Thymus (tissue), 11 donors: ENCODE results near the gene MCAT. TPM values are rescaled to one million over a fixed set of nuclear protein-coding genes. Genes with fewer than 3 reads are reported as not detected.

Source experiments
- DNase-seq, 9 donors: peaks; one replicate each; pipeline ENCODE4 v3.0.0-alpha.2; 2013; ENCODE audit warnings: low spot score in 9 of 9, low read depth in 6 of 9, missing footprints in 1 of 9
- H3K27ac ChIP-seq, 2 donors: one replicate each; pipeline ENCODE4 v1.5.1; 2013; ENCODE audit warnings: control low read depth in 1 of 2, low read depth in 1 of 2, low read length in 1 of 2, mild to moderate bottlenecking in 1 of 2, moderate library complexity in 1 of 2
- H3K27me3 ChIP-seq, 2 donors: one replicate each; pipeline ENCODE4 v1.5.1; 2013; ENCODE audit warnings: low read length in 1 of 2; ENCODE audit not compliant: control insufficient read depth in 2 of 2, insufficient read depth in 1 of 2
- H3K36me3 ChIP-seq, 2 donors: one replicate each; pipeline ENCODE4 v1.5.1; 2013; ENCODE audit warnings: low read length in 1 of 2, mild to moderate bottlenecking in 1 of 2, moderate library complexity in 1 of 2; ENCODE audit not compliant: control insufficient read depth in 2 of 2, insufficient read depth in 2 of 2
- H3K4me1 ChIP-seq, 2 donors: one replicate each; pipeline ENCODE4 v1.5.1; 2013; ENCODE audit warnings: low read length in 2 of 2; ENCODE audit not compliant: control insufficient read depth in 2 of 2, insufficient read depth in 2 of 2
- H3K4me3 ChIP-seq, 2 donors: one replicate each; pipeline ENCODE4 v1.5.1; 2013; ENCODE audit warnings: low read length in 2 of 2, control low read depth in 1 of 2, mild to moderate bottlenecking in 1 of 2
- H3K9me3 ChIP-seq, 2 donors: one replicate each; pipeline ENCODE4 v1.5.1; 2013; ENCODE audit warnings: low read length in 1 of 2, mild to moderate bottlenecking in 1 of 2; ENCODE audit not compliant: control insufficient read depth in 2 of 2, insufficient read depth in 1 of 2
- WGBS: extraction: QIAGEN DNeasy Blood & Tissue Kit; methylation state at CpG from one replicate; pipeline ENCODE4 v1.1.7; 2013; 5-methylcytosine and 5-hydroxymethylcytosine counted together
- polyA plus RNA-seq: library from polyadenylated mRNA; stranded (reverse); fragments of 200-250 nt; gene quantifications from one replicate; pipeline ENCODE4 v1.2.3, GENCODE V29; 2013
- total RNA-seq: library from RNA; stranded (reverse); fragments of 120-200 nt; gene quantifications from one replicate; pipeline ENCODE4 v1.2.4, GENCODE V29; 2013
- donor health status: healthy.

MCAT gene
- total and polyA plus RNA-seq, 2 donors: 11.7 to 12.3 TPM

GRCh38 chr22:43127166-43127908 is 15.9 kb downstream of the MCAT start:
- Histone ChIP-seq H3K27me3 (no peaks in the 10 kb centered on the region), H3K9me3 (peaks cover 0 to 4% of the 10 kb centered on the region in 2 donors), H3K27ac (peak overlapping the region in 1 of 2 donors; percentile 57), H3K4me3 (no peak overlapping the region), H3K4me1 (peaks cover 22 to 51% of the 10 kb centered on the region in 2 donors), H3K36me3 (peaks cover 5 to 13% of the 10 kb centered on the region in 2 donors)
- peak in 1 of 9 donors; percentile 44 for DNase-seq
- 91% methylated on average over 17 of the region's 17 CpGs for whole genome bisulfite sequencing

- Histone ChIP-seq H3K4me1 (peaks cover 22 to 53% of the 10 kb centered on the region in 2 donors), H3K4me3 (no peak overlapping the region), H3K27ac (no peak overlapping the region), H3K27me3 (no peaks in the 10 kb centered on the region), H3K36me3 (peaks cover 0 to 6% of the 10 kb centered on the region in 2 donors), H3K9me3 (peaks cover 0 to 4% of the 10 kb centered on the region in 2 donors)
- no peak for DNase-seq
- 86% methylated on average over 5 of the region's 5 CpGs for WGBS
Measured at GRCh38 chr22:43126501-43127165, 16.6 kb downstream of the MCAT start.

GRCh38 chr22:43118953-43119458 is 24.2 kb downstream of the MCAT start:
- WGBS: 88% methylated on average over 7 of the region's 7 CpGs
- peaks cover 0 to 21% of the 10 kb centered on the region in 2 donors for H3K4me1 ChIP-seq
- no peak overlapping the region for H3K27ac ChIP-seq
- H3K9me3 ChIP-seq: peaks cover 0 to 4% of the 10 kb centered on the region in 2 donors
- DNase-seq: no peak
- H3K36me3 ChIP-seq: no peaks in the 10 kb centered on the region
- no peak overlapping the region for H3K4me3 ChIP-seq
- no peaks in the 10 kb centered on the region for H3K27me3 ChIP-seq

GRCh38 chr22:43118024-43118849 is 25.0 kb downstream of the MCAT start:
- no peak overlapping the region for H3K4me3 ChIP-seq
- H3K4me1 ChIP-seq: peaks cover 0 to 21% of the 10 kb centered on the region in 2 donors
- H3K9me3 ChIP-seq: peaks cover 0 to 4% of the 10 kb centered on the region in 2 donors
- no peak overlapping the region for H3K27ac ChIP-seq
- H3K27me3 ChIP-seq: no peaks in the 10 kb centered on the region
- WGBS: 93% methylated on average over 21 of the region's 21 CpGs
- no peak for DNase-seq
- H3K36me3 ChIP-seq: no peaks in the 10 kb centered on the region

GRCh38 chr22:43116932-43117331 is 26.3 kb downstream of the MCAT start:
- Histone ChIP-seq H3K36me3 (no peaks in the 10 kb centered on the region), H3K27ac (no peak overlapping the region), H3K4me3 (no peak overlapping the region), H3K4me1 (peaks cover 0 to 11% of the 10 kb centered on the region in 2 donors), H3K9me3 (peaks cover 0 to 4% of the 10 kb centered on the region in 2 donors), H3K27me3 (peaks cover 0 to 2% of the 10 kb centered on the region in 2 donors)
- DNase-seq: no peak
- 98% methylated on average over 7 of the region's 7 CpGs for WGBS

GRCh38 chr22:43114958-43115357 is 28.2 kb downstream of the MCAT start:
- 79% methylated on average over 5 of the region's 5 CpGs for WGBS
- Histone ChIP-seq H3K27me3 (peaks cover 0 to 22% of the 10 kb centered on the region in 2 donors), H3K27ac (no peak overlapping the region), H3K4me3 (no peak overlapping the region), H3K4me1 (peaks cover 0 to 24% of the 10 kb centered on the region in 2 donors), H3K36me3 (no peaks in the 10 kb centered on the region), H3K9me3 (peaks cover 0 to 4% of the 10 kb centered on the region in 2 donors)
- no peak for DNase-seq

GRCh38 chr22:43113526-43114251 is 29.5 kb downstream of the MCAT start:
- WGBS: 78% methylated on average over 13 of the region's 13 CpGs
- no peak for DNase-seq
- no peaks in the 10 kb centered on the region for H3K36me3 ChIP-seq
- no peak overlapping the region for H3K4me3 ChIP-seq
- H3K9me3 ChIP-seq: no peaks in the 10 kb centered on the region
- H3K27me3 ChIP-seq: peaks cover 0 to 33% of the 10 kb centered on the region in 2 donors
- H3K27ac ChIP-seq: no peak overlapping the region
- H3K4me1 ChIP-seq: peaks cover 0 to 20% of the 10 kb centered on the region in 2 donors

- DNase-seq: peak in 5 of 9 donors; percentile 62 to 84 (median 72)
- Histone ChIP-seq H3K27me3 (peaks cover 0 to 33% of the 10 kb centered on the region in 2 donors), H3K4me1 (peaks cover 0 to 19% of the 10 kb centered on the region in 2 donors), H3K27ac (no peak overlapping the region), H3K36me3 (no peaks in the 10 kb centered on the region), H3K9me3 (no peaks in the 10 kb centered on the region), H3K4me3 (peak overlapping the region; percentile 46 to 66)
- WGBS: 3% methylated on average over 86 of the region's 86 CpGs
Measured at GRCh38 chr22:43110927-43111623, 32.1 kb downstream of the MCAT start.
